ENCODE results near the gene ATP8A1.

DNA sequence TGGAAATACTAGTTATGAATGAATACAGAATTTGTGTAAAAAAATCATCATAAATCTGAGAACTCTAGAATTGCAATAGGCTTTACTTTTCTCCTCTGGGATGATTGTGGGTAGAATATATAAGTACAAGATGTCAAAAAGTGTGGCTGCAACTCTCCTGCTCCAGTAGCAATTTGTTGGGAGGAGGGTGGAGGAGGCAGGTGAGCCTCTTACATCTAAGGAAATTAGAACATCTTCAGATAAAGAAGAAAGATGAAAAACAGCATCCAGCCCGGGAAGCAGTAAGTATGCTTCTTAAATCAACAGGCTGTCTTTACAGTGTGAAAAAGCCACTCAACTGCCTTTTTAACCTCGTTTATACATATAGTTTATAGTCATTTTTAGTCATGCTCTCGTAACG is 83.7 kb downstream of the ATP8A1 start:
- TF ChIP-seq CTCF (IDR thresholded peaks at IDR 0.05; ENCODE audit: poor library complexity, severe bottlenecking) (no peak), TAF1 (IDR thresholded peaks at IDR 0.05; ENCODE audit: low read depth) (no peak), POLR2AphosphoS5 (IDR thresholded peaks at IDR 0.05) (no peak), EZH2 (IDR thresholded peaks at IDR 0.05; ENCODE audit: borderline replicate concordance, insufficient read depth, low read length, poor library complexity, severe bottlenecking) (no peak), RAD21 (conservative IDR thresholded peaks at IDR 0.05) (no peak)
